ENCODE measurements around the gene RDM1. TPM values are rescaled to one million over a fixed set of nuclear protein-coding genes. Genes with fewer than 3 reads are reported as not detected.

RDM1 gene
- polyA plus RNA-seq, 1 donor (not counting 4 experiments of a cell fraction or from before 2014, with no cell fraction given), result 1.1 TPM

DNA sequence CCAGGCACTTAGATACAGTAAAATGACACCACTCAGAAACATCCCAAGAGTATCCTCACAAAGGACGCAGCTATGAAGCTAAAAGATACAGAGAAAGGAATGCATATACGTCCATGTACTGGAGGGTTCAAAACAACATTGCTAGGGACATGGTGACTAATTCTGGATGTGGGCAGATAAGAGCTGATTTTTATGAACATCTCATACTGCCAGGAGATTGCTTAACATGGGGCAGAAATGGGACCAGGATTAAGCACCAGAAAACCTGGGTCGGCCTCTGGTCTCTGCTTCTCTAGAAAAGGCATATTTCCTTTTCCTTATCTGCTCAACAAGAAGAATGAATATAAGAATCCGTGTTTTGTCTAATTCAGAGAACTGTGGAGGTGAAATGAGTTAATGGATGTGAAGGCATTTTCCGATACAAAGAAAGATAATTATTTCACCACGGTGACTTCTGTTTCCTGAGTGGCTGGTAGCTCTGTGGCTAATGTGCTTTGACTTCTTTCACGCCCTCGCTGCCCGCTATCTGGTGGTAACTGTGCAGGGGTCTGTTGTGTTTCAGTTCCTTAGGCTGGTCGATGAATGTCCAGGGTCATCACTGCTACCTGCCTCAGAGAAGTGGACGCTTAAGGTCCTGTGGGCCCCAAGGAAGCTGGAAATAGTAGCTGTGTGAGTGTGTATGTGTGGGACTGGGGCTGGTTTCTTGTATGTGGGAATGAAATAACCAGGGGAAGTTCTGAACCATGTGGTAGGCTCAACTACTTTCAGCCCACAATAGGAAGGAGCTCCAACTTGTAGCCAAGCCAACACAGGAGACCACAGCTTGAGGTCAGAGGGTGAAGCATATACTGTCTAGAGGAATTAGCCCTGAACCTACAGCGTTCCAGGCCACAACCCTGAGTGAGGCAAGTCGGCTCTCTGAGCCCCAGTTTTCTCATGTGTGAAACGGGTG is 34.7 kb downstream of the RDM1 start:
- H3K4me3 ChIP-seq (ENCODE audit: control insufficient read depth in 2 of 3, extremely low read depth in 1 of 3, insufficient read depth in 2 of 3, low read depth in 1 of 3, low read length in 3 of 3), result no peak overlapping the region
- H3K79me2 ChIP-seq (ENCODE audit: control insufficient read depth, insufficient read depth, low read length), result no peaks in the 10 kb centered on the region
- no peak for FAIRE-seq
- H3K9me3 ChIP-seq (ENCODE audit: control insufficient read depth, low read depth, low read length), result no peaks in the 10 kb centered on the region
- H3K4me1 ChIP-seq (ENCODE audit: control insufficient read depth, extremely low read depth, insufficient read depth, low read length), result peaks cover 30% of the 10 kb centered on the region
- no peak for DNase-seq (ENCODE audit: low read depth, low spot score)
- H3K4me2 ChIP-seq (ENCODE audit: control insufficient read depth, extremely low read depth, insufficient read depth, low read depth, low read length), result no peak overlapping the region
- H4K20me1 ChIP-seq (ENCODE audit: control insufficient read depth, extremely low read depth, insufficient read depth, low read length), result no peaks in the 10 kb centered on the region
- no peak overlapping the region for H3K9ac ChIP-seq (ENCODE audit: control insufficient read depth, extremely low read depth, insufficient read depth, low read length)
- no peak overlapping the region for H3K27ac ChIP-seq (ENCODE audit: control insufficient read depth, insufficient read depth, low read length)
- TF ChIP-seq, protein P1, sequence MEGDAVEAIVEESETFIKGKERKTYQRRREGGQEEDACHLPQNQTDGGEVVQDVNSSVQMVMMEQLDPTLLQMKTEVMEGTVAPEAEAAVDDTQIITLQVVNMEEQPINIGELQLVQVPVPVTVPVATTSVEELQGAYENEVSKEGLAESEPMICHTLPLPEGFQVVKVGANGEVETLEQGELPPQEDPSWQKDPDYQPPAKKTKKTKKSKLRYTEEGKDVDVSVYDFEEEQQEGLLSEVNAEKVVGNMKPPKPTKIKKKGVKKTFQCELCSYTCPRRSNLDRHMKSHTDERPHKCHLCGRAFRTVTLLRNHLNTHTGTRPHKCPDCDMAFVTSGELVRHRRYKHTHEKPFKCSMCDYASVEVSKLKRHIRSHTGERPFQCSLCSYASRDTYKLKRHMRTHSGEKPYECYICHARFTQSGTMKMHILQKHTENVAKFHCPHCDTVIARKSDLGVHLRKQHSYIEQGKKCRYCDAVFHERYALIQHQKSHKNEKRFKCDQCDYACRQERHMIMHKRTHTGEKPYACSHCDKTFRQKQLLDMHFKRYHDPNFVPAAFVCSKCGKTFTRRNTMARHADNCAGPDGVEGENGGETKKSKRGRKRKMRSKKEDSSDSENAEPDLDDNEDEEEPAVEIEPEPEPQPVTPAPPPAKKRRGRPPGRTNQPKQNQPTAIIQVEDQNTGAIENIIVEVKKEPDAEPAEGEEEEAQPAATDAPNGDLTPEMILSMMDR (optimal IDR thresholded peaks at IDR 0.05 in 1 of 3, IDR thresholded peaks at IDR 0.05 in 1 of 3, conservative IDR thresholded peaks at IDR 0.05 in 1 of 3; ENCODE audit: extremely low read depth in 1 of 3, insufficient read depth in 2 of 3, low read length in 3 of 3), result no peak
- TF ChIP-seq EZH2 (IDR thresholded peaks at IDR 0.05; ENCODE audit: low read length), result no peak
- no peaks in the 10 kb centered on the region for H3K9me1 ChIP-seq (ENCODE audit: control insufficient read depth, extremely low read depth, insufficient read depth, low read length)
- no peaks in the 10 kb centered on the region for H3K27me3 ChIP-seq (ENCODE audit: control insufficient read depth, extremely low read depth, insufficient read depth, low read length)
- no peaks in the 10 kb centered on the region for H3K36me3 ChIP-seq (ENCODE audit: control insufficient read depth in 2 of 2, extremely low read depth in 1 of 2, insufficient read depth in 2 of 2, low read length in 2 of 2)
- dilution Hi-C loops (cut with MboI; ENCODE audit: extremely low pct_ligation_motif_present, low sequenced_read_pairs), result no loop called here
- no peak overlapping the region for H2AFZ ChIP-seq (ENCODE audit: control insufficient read depth, low read length)

DNA sequence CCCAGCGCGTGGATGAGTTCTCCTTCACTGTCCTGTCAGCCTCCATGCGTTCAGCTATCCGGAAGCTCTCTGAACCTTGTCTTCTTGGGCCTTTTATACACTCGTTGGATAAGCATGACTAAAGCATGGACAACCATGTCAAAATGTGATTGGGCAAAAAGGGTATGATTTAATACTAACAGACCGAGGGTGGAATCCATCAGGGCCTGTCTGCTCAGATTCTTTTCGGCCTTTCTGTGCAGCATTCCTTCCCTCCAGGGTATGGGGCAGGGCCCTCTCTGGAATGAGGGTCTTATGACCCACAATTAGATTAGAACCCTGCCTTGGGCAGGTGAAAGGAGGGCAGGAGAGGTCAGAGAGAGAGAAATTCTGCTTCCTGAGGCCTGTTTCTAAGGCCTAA is 36.4 kb downstream of the RDM1 start:
- Histone ChIP-seq H3K36me3 (ENCODE audit: control insufficient read depth in 2 of 2, extremely low read depth in 1 of 2, insufficient read depth in 2 of 2, low read length in 2 of 2) (no peaks in the 10 kb centered on the region), H3K27ac (ENCODE audit: control insufficient read depth, insufficient read depth, low read length) (no peak overlapping the region), H3K9ac (ENCODE audit: control insufficient read depth, extremely low read depth, insufficient read depth, low read length) (no peak overlapping the region), H4K20me1 (ENCODE audit: control insufficient read depth, extremely low read depth, insufficient read depth, low read length) (no peaks in the 10 kb centered on the region), H3K4me1 (ENCODE audit: control insufficient read depth, extremely low read depth, insufficient read depth, low read length) (peaks cover 20% of the 10 kb centered on the region), H3K27me3 (ENCODE audit: control insufficient read depth, extremely low read depth, insufficient read depth, low read length) (no peaks in the 10 kb centered on the region), H3K4me2 (ENCODE audit: control insufficient read depth, extremely low read depth, insufficient read depth, low read depth, low read length) (no peak overlapping the region), H3K9me3 (ENCODE audit: control insufficient read depth, low read depth, low read length) (no peaks in the 10 kb centered on the region), H2AFZ (ENCODE audit: control insufficient read depth, low read length) (no peak overlapping the region), H3K79me2 (ENCODE audit: control insufficient read depth, insufficient read depth, low read length) (no peaks in the 10 kb centered on the region), H3K4me3 (ENCODE audit: control insufficient read depth in 2 of 3, extremely low read depth in 1 of 3, insufficient read depth in 2 of 3, low read depth in 1 of 3, low read length in 3 of 3) (no peak overlapping the region), H3K9me1 (ENCODE audit: control insufficient read depth, extremely low read depth, insufficient read depth, low read length) (no peaks in the 10 kb centered on the region)
- no peak for TF ChIP-seq EZH2 (IDR thresholded peaks at IDR 0.05; ENCODE audit: low read length)
- TF ChIP-seq, protein P1 (optimal IDR thresholded peaks at IDR 0.05 in 1 of 3, IDR thresholded peaks at IDR 0.05 in 1 of 3, conservative IDR thresholded peaks at IDR 0.05 in 1 of 3; ENCODE audit: extremely low read depth in 1 of 3, insufficient read depth in 2 of 3, low read length in 3 of 3), result no peak
- dilution Hi-C loops (cut with MboI; ENCODE audit: extremely low pct_ligation_motif_present, low sequenced_read_pairs), result no loop called here
- DNase-seq (ENCODE audit: low read depth, low spot score) (no peak), FAIRE-seq (no peak)
